ENCODE measurements around the gene ADGRA1.

GRCh38 chr10:133086247-133086646 is 1.5 kb upstream of the ADGRA1 start:
- TF ChIP-seq CTCF (IDR thresholded peaks at IDR 0.05) (no peak), POLR2A (IDR thresholded peaks at IDR 0.05) (no peak), EP300 (IDR thresholded peaks at IDR 0.05) (no peak)
